Tibial artery (tissue), 4 donors: ENCODE data around the gene PRR15.
A peak's percentile ranks its signal among the peaks of the same experiment; 100 is the strongest.

ENCODE experiments used
- DNase-seq, 2 donors: peaks; one replicate each; pipeline ENCODE4 v3.0.0-alpha.2; 2019
- H3K27ac ChIP-seq, 2 donors: fragments of 200-600 bp; sonication (generic) in 1 of 2; 1 replicate in 1 of 2; 2 replicates in 1 of 2; pipeline ENCODE4 v1.5.1; 2018 to 2019; ENCODE audit warnings: mild to moderate bottlenecking in 1 of 2
- H3K27me3 ChIP-seq, 2 donors: fragments of 200-600 bp; sonication (generic) in 1 of 2; one replicate each; pipeline versions ENCODE4 v1.5.1 to v1.6.0; 2016 to 2019
- H3K36me3 ChIP-seq, 3 donors: fragments of 200-600 bp; sonication (generic) in 2 of 3; one replicate each; pipeline ENCODE4 v1.5.1; 2016 to 2019; ENCODE audit warnings: mild to moderate bottlenecking in 2 of 3
- H3K4me1 ChIP-seq, 4 donors: fragments of 200-600 bp; sonication (generic) in 2 of 4; 1 replicate in 3 of 4; 2 replicates in 1 of 4; pipeline ENCODE4 v1.5.1; 2016 to 2019
- H3K4me3 ChIP-seq, 2 donors: fragments of 200-600 bp; sonication (generic) in 1 of 2; 1 replicate in 1 of 2; 2 replicates in 1 of 2; pipeline ENCODE4 v1.5.1; 2018 to 2019; ENCODE audit warnings: mild to moderate bottlenecking in 2 of 2
- H3K9me3 ChIP-seq, 3 donors: fragments of 200-600 bp; sonication (generic) in 1 of 3; one replicate each; pipeline ENCODE4 v1.5.1; 2016 to 2019
- intact Hi-C: fragments of 100-400 bp; cut with DNase I; formaldehyde crosslinking; loops from one replicate; pipeline ENCODE4 v1.15.0; 2023; ENCODE audit warnings: low total_unique reads
- TF ChIP-seq, protein P1 (sequence below), 2 experiments: fragments of 200-600 bp in 1 of 2; fragments of 450-650 bp in 1 of 2; IDR thresholded peaks; one replicate each; pipeline ENCODE4 v1.5.1; 2017 to 2019; ENCODE audit warnings: antibody characterized with exemption in 2 of 2, mild to moderate bottlenecking in 1 of 2, moderate library complexity in 1 of 2

PRR15 gene

GRCh38 chr7:29605671-29606070 is 42.0 kb downstream of the PRR15 start:
- no peak for DNase-seq
- Histone ChIP-seq H3K27me3 (no peaks in the 10 kb centered on the region), H3K4me3 (no peak overlapping the region), H3K9me3 (no peaks in the 10 kb centered on the region), H3K27ac (peak overlapping the region in 1 of 2 donors; percentile 13), H3K4me1 (peaks cover 0 to 2% (median 0%) of the 10 kb centered on the region in 4 donors), H3K36me3 (no peaks in the 10 kb centered on the region)
- intact Hi-C loops, result no loop called here
- TF ChIP-seq, protein P1, sequence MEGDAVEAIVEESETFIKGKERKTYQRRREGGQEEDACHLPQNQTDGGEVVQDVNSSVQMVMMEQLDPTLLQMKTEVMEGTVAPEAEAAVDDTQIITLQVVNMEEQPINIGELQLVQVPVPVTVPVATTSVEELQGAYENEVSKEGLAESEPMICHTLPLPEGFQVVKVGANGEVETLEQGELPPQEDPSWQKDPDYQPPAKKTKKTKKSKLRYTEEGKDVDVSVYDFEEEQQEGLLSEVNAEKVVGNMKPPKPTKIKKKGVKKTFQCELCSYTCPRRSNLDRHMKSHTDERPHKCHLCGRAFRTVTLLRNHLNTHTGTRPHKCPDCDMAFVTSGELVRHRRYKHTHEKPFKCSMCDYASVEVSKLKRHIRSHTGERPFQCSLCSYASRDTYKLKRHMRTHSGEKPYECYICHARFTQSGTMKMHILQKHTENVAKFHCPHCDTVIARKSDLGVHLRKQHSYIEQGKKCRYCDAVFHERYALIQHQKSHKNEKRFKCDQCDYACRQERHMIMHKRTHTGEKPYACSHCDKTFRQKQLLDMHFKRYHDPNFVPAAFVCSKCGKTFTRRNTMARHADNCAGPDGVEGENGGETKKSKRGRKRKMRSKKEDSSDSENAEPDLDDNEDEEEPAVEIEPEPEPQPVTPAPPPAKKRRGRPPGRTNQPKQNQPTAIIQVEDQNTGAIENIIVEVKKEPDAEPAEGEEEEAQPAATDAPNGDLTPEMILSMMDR (IDR thresholded peaks at IDR 0.05), result no peak

DNA sequence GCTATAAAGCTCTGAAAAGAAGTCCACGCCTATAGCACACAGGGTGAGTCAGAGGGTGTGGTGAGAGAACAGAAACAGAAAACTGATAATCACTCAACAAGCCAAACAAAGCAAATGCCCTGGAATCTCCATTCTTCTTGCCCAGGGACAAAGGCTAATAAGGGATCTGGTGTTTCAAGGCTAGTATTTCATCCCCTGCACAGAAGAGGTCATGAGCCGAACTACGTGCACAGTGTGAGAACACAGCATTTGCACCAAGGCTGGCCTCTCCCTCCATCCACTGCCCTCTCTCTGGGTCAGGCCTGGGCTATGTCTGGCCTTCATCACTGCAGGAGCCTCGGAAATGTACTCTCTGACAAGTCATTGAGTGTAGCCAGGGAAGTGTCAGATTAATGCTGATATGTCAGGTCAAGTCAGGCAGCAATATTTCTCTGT is 42.7 kb downstream of the PRR15 start:
- intact Hi-C loops, result no loop called here
- Histone ChIP-seq H3K9me3 (no peaks in the 10 kb centered on the region), H3K27ac (no peak overlapping the region), H3K27me3 (no peaks in the 10 kb centered on the region), H3K4me3 (no peak overlapping the region), H3K4me1 (peaks cover 0 to 2% (median 0%) of the 10 kb centered on the region in 4 donors), H3K36me3 (no peaks in the 10 kb centered on the region)
- DNase-seq, result no peak
- TF ChIP-seq, protein P1 (IDR thresholded peaks at IDR 0.05), result no peak

- DNase-seq, result no peak
- Histone ChIP-seq H3K27me3 (no peaks in the 10 kb centered on the region), H3K4me1 (peaks cover 0 to 2% (median 0%) of the 10 kb centered on the region in 4 donors), H3K4me3 (no peak overlapping the region), H3K9me3 (no peaks in the 10 kb centered on the region), H3K27ac (no peak overlapping the region), H3K36me3 (no peaks in the 10 kb centered on the region)
- TF ChIP-seq, protein P1 (IDR thresholded peaks at IDR 0.05), result no peak
- intact Hi-C loops, result no loop called here
These were observed 43.2 kb downstream of the PRR15 start for GRCh38 chr7:29606830-29607229.

- intact Hi-C loops, result no loop called here
These were observed 43.6 kb downstream of the PRR15 start for GRCh38 chr7:29607259-29607658.

DNA sequence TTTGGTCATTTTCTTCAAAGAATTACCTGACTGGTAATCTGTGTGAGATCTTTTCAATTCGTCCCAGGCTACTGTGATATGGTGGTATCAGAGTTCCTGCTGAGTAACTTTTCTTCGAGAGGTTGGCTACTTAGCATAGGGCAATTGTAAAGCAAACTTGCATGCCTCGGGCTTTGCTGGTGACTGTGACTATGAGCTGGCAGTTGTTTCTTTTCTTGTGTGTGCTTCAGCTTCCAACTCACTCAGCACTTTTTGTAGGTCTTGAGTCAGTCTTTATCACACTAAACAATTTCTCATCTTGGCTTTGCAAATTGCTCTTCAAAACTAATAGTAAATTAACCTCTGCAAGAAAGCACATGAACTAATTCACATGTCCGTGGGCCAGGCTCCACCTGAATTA is 44.3 kb downstream of the PRR15 start:
- intact Hi-C loops, result no loop called here

More at GRCh38 chr7:29607259-29607658, 43.6 kb downstream of the PRR15 start:
- H3K4me3 ChIP-seq, result no peak overlapping the region
- H3K9me3 ChIP-seq, result no peaks in the 10 kb centered on the region
- no peak overlapping the region for H3K27ac ChIP-seq
- TF ChIP-seq, protein P1 (IDR thresholded peaks at IDR 0.05), result no peak
- peaks cover 0 to 2% (median 0%) of the 10 kb centered on the region in 4 donors for H3K4me1 ChIP-seq
- no peak for DNase-seq
- H3K36me3 ChIP-seq, result no peaks in the 10 kb centered on the region
- no peaks in the 10 kb centered on the region for H3K27me3 ChIP-seq

More for the DNA sequence above, 44.3 kb downstream of the PRR15 start:
- H3K27me3 ChIP-seq, result no peaks in the 10 kb centered on the region
- TF ChIP-seq, protein P1 (IDR thresholded peaks at IDR 0.05), result no peak
- H3K4me3 ChIP-seq, result no peak overlapping the region
- no peak overlapping the region for H3K27ac ChIP-seq
- H3K9me3 ChIP-seq, result no peaks in the 10 kb centered on the region
- no peaks in the 10 kb centered on the region for H3K36me3 ChIP-seq
- peaks cover 0 to 2% (median 0%) of the 10 kb centered on the region in 4 donors for H3K4me1 ChIP-seq
- DNase-seq, result no peak
